Kidney (tissue), 14 donors: Measurements from ENCODE around the gene MBNL3. TPM values are rescaled to one million over a fixed set of nuclear protein-coding genes. Genes with fewer than 3 reads are reported as not detected.
A peak's percentile ranks its signal among the peaks of the same experiment; 100 is the strongest.

Experiments used
- DNase-seq, 5 donors: peaks; one replicate each; pipeline ENCODE4 v3.0.0-alpha.2; 2013 to 2020
- FAIRE-seq: peaks from 2 replicates; lab custom pipeline; 2012; peaks lifted over from hg19 to GRCh38; lab: Jason Lieb, UNC
- H3K27ac ChIP-seq, 2 donors: one replicate each; pipeline ENCODE4 v1.7.0; 2013; ENCODE audit warnings: low read depth in 2 of 2, low read length in 2 of 2, inconsistent platforms in 1 of 2
- H3K27me3 ChIP-seq: one replicate; pipeline ENCODE4 v1.7.1; 2013; ENCODE audit warnings: low read length, inconsistent platforms; ENCODE audit not compliant: control insufficient read depth, insufficient read depth
- H3K36me3 ChIP-seq, 3 donors: one replicate each; pipeline versions ENCODE4 v1.7.0 to v1.7.1; 2013; ENCODE audit warnings: low read length in 3 of 3, control low read depth in 1 of 3, inconsistent platforms in 1 of 3; ENCODE audit not compliant: insufficient read depth in 3 of 3, control insufficient read depth in 2 of 3
- H3K4me1 ChIP-seq, 3 donors: one replicate each; pipeline versions ENCODE4 v1.7.0 to v1.7.1; 2013; ENCODE audit warnings: low read length in 3 of 3, inconsistent platforms in 1 of 3, low read depth in 1 of 3; ENCODE audit not compliant: control insufficient read depth in 2 of 3, insufficient read depth in 2 of 3
- H3K4me3 ChIP-seq, 3 donors: one replicate each; pipeline versions ENCODE4 v1.7.0 to v1.8.1; 2013; ENCODE audit warnings: low read length in 3 of 3, control low read depth in 1 of 3, inconsistent platforms in 1 of 3
- H3K9ac ChIP-seq, 3 donors: one replicate each; pipeline versions ENCODE4 v1.7.0 to v1.7.1; 2013; ENCODE audit warnings: low read length in 3 of 3, control low read depth in 1 of 3, inconsistent platforms in 1 of 3
- H3K9me3 ChIP-seq, 3 donors: one replicate each; pipeline versions ENCODE4 v1.7.0 to v1.7.1; 2013; ENCODE audit warnings: low read length in 3 of 3, control low read depth in 1 of 3, inconsistent platforms in 1 of 3; ENCODE audit not compliant: control insufficient read depth in 2 of 3, insufficient read depth in 1 of 3
- intact Hi-C: fragments of 100-400 bp; cut with DNase I; formaldehyde crosslinking; loops from one replicate; pipeline ENCODE4 v1.11.1; 2022
- polyA plus RNA-seq: library from polyadenylated mRNA; stranded (reverse); fragments of 350-450 nt; fragmentation: Illumina TruSeq; extraction: RNeasy Lipid Tissue Mini Kit (QIAGEN cat#74804); gene quantifications from one replicate; pipeline ENCODE4 v1.2.3, GENCODE V29; 2014; ENCODE audit warnings: low read depth, low replicate concordance; ENCODE audit not compliant: insufficient read depth
- total RNA-seq: library from RNA; stranded (reverse); fragmentation: NEBNext Ultra II Directional; extraction: Animal tissue kit (Norgen Biotek cat#: 25700); gene quantifications from one replicate; pipeline ENCODE4 v1.2.1, GENCODE V29; 2021
- TF ChIP-seq, protein P1 (sequence below): IDR thresholded peaks from 3 replicates; pipeline ENCODE4 v1.5.1; 2012; ENCODE audit warnings: mild to moderate bottlenecking, moderate library complexity, borderline replicate concordance; ENCODE audit not compliant: insufficient read depth; ENCODE audit errors: extremely low read depth
- donor health status: control.
- donor health status: control.
- donor health status: control.
- donor health status: control.
- donor health status: control.
- donor health status: DM: yes; HTN: yes; CAD: no.
- donor health status: Normal renal cell carcinoma (clear cell type).

Gene MBNL3
- total and polyA plus RNA-seq, 2 donors from 2014 or later, result 3.3 to 34.5 TPM

DNA sequence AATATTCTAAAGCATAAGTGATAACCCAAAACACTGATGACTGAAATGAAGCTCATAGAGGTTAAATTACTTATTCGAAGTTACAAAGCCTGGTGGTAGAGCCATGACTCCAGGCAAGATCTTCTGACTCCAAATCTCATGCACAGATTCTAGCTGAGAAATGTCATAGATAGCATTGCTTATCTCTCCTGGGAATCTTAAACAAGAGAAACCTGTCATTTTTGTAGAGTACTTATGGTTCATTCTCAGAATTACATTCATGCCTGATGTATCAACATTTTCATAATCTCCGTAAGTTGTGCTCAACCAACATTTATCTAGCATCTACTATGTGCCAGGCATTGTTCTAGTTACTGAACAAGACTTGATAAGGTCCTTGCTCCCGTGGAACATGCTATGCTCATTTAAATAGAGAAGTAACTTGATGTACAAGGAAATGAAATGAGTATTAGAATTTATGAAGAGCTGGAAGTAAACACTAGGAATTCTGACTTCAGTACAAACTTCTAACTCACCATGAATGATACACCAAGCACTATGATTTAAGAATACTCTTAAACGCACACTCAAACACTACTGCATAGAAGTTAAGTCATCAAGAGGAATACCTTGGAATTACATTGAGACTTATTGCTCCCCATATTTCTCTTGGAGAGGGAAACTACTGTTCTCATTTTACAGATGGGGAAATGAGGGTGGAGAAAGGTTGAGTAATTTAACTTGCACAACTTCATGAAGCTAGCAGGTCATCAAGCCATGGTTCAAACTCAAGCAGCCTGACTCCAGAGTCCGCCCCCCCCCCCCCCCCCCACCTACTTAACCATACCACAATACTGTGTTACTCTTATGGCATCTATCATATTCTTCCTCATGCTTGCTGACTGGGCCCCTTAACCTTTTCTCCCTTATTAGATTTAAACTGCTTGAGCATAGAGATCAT is 45.4 kb downstream of the MBNL3 start:
- Histone ChIP-seq H3K4me3 (no peak overlapping the region), H3K27ac (no peak overlapping the region), H3K27me3 (no peaks in the 10 kb centered on the region), H3K9ac (no peak overlapping the region), H3K4me1 (no peaks in the 10 kb centered on the region), H3K9me3 (no peaks in the 10 kb centered on the region), H3K36me3 (no peaks in the 10 kb centered on the region)
- DNase-seq, result no peak
- no peak for FAIRE-seq
- intact Hi-C loops, result no loop called here
- TF ChIP-seq, protein P1, sequence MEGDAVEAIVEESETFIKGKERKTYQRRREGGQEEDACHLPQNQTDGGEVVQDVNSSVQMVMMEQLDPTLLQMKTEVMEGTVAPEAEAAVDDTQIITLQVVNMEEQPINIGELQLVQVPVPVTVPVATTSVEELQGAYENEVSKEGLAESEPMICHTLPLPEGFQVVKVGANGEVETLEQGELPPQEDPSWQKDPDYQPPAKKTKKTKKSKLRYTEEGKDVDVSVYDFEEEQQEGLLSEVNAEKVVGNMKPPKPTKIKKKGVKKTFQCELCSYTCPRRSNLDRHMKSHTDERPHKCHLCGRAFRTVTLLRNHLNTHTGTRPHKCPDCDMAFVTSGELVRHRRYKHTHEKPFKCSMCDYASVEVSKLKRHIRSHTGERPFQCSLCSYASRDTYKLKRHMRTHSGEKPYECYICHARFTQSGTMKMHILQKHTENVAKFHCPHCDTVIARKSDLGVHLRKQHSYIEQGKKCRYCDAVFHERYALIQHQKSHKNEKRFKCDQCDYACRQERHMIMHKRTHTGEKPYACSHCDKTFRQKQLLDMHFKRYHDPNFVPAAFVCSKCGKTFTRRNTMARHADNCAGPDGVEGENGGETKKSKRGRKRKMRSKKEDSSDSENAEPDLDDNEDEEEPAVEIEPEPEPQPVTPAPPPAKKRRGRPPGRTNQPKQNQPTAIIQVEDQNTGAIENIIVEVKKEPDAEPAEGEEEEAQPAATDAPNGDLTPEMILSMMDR, result no peak

- no peaks in the 10 kb centered on the region for H3K27me3 ChIP-seq
- H3K27ac ChIP-seq, result no peak overlapping the region
- H3K4me1 ChIP-seq, result no peaks in the 10 kb centered on the region
- no peaks in the 10 kb centered on the region for H3K36me3 ChIP-seq
- FAIRE-seq (no peak), DNase-seq (peak in 2 of 5 donors; percentile 9 to 30)
- intact Hi-C loops, result no loop called here
- TF ChIP-seq, protein P1, result no peak
- no peaks in the 10 kb centered on the region for H3K9me3 ChIP-seq
- H3K9ac ChIP-seq, result no peak overlapping the region
- H3K4me3 ChIP-seq, result no peak overlapping the region
Observed at GRCh38 chrX:132442691-132443090, 46.1 kb downstream of the MBNL3 start.

DNA sequence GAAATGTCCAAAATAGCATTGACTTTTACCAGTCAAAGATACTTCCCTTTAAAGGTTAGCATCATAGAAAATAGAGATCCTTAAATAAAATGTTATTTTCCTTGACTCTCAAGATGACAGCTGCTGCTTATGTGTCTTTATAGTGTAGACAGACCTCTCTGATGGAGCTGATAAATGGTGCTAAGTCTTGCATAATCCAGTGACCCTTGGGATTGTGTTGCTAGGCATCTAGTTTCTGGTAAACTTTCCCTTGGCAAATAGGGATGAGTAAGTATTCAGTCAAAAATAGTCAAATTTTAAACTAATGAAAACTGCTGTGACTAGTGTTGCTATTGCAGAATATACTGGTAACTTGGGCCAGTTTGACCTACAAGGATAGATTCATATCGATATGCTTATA is 53.6 kb downstream of the MBNL3 start:
- no peak overlapping the region for H3K9ac ChIP-seq
- intact Hi-C loops, result no loop called here
- no peaks in the 10 kb centered on the region for H3K36me3 ChIP-seq
- no peaks in the 10 kb centered on the region for H3K4me1 ChIP-seq
- no peaks in the 10 kb centered on the region for H3K27me3 ChIP-seq
- TF ChIP-seq, protein P1, result no peak
- H3K9me3 ChIP-seq, result no peaks in the 10 kb centered on the region
- no peak overlapping the region for H3K4me3 ChIP-seq
- FAIRE-seq, result peak; percentile 59
- no peak for DNase-seq
- H3K27ac ChIP-seq, result no peak overlapping the region
